AG08395 (cell line): ENCODE measurements around the gene FERMT1.
"Not testable (repeated sequence)": the region's sequence is repeated elsewhere in the genome, so short reads cannot be mapped to it uniquely, and the experiment has no call there.

ENCODE experiments used
- DNase-seq: peaks from one replicate; pipeline ENCODE4 v3.0.0; 2012; ENCODE audit warnings: mixed read lengths, low spot score

FERMT1 gene

DNA sequence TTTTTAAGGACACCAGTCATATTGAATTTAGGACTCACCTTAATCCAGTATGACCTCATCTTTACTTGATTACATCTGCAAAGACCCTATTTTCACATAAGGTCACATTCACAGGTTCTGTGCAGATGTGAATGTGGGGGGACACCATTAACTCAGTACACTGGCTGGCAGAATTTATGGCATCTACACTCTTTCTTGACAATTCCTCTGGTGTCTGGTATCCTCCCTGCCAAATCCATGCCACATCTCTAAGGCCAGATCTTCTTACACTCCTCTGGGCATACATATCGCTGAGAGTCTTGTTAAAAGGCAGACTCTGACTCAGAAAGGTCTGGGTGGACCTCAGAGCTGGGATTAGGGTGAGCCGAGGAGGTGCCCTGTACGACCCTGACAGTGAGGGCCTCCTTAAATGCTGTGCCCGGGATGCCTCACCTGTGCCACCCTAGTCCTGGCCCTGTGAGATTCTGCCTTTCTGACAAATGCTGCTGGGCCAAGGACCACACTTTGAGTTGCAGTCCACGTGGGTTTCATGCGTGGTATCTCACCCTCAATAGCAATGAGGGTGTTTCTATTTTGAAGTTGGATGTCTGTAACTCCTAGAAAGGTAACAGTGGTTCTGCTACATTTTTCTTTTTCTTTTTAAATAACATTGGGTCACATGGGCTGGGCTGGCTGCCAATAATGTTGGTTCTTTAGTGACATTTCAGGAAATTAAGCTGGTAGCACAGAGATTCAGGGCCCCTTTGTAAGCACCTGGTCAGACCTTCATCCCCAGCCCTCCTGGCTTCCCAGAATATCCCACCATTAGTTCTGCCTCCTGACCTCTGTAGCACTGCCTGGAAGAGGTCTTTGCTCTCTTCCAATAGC lies 51.8 kb downstream of the FERMT1 start:
- no peak for DNase-seq

DNA sequence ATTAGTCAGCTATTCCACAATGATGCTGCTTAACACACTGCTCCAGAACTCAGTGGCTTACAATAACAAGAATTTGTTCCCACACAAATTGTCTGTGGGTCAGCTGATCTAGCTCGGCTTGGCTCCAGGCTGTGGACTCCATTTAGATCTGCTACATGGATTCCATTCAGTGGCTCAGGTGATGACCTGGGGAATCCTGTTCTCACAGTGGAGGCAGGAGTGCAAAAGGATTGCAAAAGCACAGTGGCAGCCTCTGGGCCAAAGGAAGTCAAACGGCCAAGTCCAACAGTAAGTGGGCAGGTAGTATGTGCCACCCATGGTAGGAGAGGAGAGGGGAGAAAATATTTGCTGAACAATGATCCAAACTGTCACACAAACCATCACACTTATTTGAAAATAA lies 53.2 kb downstream of the FERMT1 start:
- DNase-seq = no peak

DNA sequence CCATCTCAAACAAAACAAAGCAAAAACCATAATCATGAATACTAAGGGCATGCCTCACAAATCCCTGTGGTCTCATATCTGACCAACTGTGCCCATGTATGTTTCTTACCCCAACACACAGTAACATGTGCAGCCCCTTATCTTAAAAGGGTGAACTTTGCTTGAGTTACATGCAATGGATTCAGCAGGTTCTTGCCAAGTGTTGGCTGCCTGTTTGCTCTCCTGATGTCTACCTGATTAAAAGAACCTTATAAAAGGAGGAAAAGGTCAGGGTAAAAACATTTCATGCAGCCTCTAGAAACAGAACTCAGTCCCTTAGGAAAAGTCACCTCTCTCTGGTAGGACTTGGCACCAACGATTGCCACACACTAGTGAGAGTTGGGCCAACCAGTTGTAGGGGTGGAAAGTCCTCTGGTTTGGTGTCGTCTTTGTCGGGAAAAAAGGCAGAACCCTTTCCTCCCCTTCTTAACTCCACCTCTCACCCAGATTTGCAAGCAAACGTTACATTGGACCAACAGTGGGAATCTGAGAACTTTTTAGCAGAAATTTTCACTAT lies 55.0 kb downstream of the FERMT1 start:
- no peak for DNase-seq

DNA sequence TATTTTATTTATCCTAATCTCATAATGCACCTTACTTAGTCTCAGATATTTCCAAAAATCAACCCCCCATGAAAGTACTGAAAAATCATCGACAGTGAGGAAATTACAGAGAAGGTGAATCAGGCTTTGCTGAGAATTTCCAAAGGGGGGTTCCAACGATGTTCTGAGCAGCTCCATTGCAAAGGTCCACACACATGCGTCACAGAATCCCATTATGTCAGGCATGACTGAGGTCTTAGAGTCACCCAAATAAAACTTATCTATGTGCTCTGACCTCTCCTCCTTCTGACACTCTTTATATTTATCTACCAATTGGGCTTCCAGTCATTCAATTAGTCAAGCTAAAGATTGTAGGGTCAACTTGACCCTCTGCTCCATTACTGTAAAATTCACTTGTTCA lies 56.2 kb downstream of the FERMT1 start:
- no peak for DNase-seq

DNA sequence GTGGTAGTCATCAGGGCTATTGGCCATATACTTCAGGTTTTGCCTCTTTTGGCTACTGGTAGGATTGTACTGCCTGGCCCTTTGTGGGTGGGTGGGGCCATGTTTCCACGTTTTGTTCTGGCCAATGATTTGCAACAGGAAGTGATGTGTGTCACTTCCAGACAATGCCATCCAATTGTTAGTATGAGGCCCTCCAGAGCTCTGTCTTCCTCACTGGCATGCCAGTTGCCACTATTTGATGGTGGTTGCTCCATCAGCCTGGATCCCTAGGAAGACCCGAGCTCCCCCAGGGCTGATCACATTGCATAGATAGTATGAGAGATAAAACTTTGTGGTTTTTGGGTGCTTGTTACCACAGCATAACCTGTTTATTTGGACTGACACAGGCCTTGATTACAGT lies 61.3 kb downstream of the FERMT1 start:
- no peak for DNase-seq

DNA sequence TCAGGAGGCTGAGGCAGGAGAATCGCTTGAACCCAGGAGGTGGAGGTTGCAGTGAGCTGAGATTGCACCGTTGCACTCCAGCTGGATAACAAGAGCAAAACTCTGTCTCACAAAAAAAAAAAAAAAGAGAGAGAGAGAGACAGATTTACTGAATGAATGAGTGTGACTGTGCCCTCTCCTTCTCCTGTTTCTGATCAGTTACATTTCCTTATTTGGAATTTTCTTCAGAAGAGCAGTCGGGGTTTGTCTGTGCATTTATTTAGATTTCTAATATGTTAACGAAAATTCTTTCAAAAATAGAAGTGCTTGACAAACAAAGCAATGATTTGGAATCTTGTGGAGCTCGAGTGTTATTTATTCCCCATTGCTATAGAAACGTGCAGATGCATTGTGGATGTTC lies 62.6 kb downstream of the FERMT1 start:
- no peak for DNase-seq

DNA sequence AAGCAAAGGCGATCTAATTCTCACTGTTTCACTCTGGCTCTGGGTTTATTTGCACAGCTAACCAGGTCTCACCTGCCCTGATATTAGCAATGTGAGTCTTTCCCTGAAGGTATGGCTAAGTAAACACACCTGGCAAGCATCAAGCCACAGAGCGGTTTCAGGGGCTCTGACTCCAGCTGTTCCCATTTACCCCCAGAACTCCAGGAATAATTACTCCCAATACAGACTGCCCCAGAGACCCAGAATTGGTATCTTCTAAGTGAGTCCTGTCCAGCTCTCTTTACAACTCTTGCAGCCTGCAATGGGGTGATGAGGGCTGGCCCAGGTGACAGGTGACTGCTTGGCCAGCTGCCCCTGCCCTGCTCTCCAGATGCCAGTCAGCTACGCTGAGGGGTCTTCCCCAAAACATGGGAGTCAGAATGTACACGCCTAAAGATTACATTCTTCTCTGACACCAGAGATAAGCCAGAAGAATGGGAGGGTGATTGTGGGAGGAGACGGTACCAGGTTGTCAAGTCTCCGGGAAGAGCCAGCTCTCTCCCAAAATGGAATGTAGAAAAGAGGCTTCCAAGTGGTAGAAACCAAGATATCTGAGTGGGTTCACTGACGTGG lies 64.0 kb downstream of the FERMT1 start:
- DNase-seq = no peak

DNA sequence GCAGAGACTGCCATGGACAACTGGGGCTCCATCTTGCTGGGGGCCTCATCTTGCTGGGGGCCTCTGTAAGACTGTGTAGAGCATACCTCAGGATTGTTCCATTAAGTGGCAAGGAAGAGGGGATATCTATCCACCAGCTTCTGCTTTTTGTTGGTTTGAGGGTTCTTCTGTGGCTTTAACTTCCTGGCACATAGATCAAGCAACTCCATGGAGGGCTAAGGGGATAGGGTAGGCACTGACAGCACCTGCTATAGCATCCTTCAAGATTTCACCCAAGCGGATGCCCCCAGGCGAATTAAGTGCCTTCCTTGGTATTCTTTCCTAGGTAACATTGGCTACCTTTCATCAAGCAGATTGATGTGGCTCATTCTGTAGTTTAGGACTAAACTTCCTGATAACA lies 65.1 kb downstream of the FERMT1 start:
- DNase-seq = no peak

DNA sequence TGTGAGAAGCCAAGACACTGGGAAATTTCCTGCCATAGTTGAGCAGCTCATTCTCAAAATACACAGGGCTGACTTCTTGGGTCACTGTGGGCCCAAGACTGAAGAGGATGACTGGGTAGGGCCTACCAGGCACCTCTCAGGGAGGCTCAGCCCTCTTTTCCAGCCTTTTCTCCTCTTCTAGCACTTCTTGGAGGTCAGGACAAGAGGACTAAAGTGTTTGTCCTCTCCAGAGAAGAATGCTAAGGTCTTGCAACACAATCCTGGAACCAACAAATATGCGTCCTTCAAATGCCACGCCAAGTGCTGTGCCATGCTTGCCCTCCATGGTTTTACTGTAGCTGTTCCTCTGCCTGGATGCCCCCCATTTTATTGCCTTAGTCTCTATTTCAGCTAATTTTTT lies 65.7 kb downstream of the FERMT1 start:
- DNase-seq = no peak

DNA sequence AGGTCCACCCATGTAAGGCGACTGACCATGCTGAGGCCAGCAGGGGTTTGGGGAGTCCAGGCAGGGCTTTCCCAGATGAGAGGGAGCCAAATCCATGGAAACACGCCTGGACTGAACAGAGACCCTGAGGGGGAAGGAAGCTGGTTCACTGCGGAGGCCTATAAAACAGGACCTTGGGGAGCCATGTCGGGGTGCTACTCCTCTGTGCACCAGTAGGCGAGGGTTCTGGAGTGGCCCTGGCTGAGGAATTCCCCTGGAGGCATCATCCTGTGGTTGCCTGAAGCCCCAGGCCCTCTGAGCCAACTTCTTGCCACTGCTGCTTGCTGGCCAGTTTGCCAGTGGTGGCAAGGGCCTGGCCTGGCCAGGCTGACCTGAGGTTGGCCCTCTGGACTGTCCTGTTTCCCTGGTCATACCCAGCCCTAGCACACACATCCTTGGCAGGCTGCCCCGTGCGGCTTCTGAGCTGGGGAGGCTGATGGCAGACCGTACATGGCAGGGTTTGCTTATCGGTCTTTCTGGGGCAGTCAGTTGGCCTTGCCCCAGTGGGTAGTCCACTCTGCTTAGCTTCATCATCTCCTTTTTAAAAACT lies 66.8 kb downstream of the FERMT1 start:
- DNase-seq = no peak

DNA sequence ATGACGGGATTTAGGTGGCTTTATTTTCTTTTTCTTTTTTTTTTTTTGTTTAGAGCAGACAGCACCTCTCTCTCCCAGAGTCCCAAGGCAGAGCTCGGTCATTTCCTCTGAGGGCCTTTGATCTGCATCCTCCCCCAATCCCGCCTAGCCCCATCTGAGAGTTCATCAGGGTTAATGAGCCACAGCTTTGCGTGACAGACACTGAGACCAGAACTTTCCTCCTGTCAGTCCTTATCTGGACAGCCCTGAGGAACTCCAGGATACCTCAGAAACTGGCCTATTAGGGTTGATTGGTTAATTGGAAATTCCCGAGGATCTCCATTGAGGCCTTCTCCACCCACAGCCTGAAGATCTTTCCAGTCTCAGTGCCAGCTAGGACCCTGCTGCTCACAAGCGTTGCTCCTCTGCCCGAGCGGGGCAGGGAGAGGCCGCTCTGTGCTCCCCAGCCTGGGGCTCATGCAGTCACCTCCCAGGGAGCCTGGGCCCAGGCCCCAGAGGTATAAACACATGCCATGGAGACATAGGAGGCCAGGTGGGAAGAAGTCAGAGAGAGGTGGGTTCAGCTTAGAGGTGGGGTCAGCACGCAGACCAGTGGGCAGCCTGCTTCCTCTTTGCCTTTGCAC lies 67.6 kb downstream of the FERMT1 start:
- DNase-seq = no peak

DNA sequence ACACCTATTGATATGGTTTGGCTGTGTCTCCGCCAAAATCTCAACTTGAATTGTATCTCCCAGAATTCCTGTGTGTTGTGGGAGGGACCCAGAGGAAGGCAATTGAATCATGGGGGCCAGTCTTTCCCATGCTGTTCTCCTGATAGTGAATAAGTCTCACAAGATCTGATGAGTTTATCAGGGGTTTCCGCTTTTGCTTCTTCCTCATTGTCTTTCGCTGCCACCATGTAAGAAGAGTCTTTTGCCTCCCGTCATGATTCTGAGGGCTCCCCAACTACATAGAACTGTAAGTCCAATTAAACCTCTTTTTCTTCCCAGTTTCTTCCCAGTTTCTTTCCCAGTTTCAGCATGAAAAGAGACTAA lies 68.2 kb downstream of the FERMT1 start:
- not testable (repeated sequence) for DNase-seq

DNA sequence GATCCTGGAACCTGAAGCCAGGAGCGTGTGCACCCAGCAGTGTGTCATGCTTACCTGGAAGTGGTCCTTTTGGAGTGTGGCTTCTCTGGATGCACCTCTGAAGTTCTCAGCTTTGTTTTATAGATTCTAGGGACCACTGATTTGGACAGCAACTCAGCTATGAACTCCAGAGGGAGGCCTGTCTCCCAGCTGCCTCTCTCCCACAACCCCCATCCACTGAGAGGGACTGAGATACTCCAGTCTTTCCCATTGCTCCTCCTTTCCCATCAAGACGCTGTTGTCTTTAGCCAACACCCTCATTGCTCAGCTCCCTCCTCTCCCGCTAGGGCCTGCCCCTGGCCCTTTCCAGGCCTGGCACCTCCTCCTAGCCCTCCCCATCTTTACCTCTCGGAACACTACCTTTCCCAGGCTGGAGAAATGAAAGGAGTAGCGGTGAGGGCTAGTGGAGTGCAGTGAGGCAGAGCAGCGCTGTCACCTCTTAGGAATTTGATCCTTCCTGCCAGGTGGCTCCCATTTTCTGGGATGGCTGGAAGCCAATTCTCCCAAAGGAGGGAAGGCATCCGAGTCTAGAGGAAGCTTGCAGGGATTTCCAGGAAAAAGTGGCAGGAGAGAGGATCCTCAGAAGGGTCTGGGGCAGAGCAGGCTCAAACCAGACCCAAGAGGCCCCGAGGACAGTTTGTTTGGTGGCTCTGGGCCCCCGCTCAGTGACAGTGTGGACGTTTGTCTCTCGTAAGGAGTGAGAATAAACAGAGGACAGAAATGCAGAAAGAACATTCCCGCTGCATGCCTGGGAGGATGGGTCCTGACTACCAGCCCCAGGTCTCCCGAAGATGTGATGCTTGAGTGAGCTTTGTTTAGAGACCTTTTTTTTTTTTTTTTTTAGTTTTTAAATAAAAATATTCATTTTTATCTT lies 68.8 kb downstream of the FERMT1 start, which contains the start of gene LRRN4:
TSS of gene LRRN4 (minus strand) at position 285 of the 913 bp plus-strand sequence. CDS start 1,261 bp downstream, outside the sequence.
- no peak for DNase-seq

DNA sequence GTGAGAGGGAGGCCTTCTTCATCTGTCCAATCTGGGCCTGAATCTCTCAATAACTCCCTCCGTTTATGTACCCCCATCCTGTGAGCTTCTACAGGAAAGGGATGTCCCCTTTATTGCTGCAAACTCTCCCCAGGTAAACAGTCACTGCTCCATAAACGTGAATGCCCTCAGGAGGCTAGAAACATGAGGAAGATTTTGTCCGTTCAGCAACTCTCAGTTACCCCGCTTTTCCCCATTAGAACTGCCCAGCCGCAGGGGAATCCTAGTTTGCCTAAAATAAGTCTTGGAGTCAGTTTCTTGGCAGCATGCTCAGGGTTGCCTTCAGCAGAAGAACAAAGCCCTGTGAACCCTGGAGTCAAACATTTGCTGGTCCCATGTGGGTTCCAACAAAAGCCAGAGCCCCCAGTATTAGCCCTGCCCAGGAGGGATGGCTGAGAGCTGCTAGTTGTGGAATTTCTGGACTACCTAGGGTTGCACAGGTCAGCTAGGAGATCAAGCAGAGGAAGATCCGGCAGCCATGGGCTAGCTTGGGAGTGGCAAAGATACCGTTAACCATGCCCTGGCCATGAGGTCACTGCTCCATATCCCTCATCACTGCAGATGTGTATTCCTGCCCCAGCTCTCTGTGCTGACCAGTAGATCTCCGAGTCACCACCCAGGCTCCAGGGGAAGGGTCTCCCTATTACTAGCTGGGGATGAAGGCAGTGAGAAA lies 69.6 kb downstream of the FERMT1 start:
- DNase-seq = no peak

DNA sequence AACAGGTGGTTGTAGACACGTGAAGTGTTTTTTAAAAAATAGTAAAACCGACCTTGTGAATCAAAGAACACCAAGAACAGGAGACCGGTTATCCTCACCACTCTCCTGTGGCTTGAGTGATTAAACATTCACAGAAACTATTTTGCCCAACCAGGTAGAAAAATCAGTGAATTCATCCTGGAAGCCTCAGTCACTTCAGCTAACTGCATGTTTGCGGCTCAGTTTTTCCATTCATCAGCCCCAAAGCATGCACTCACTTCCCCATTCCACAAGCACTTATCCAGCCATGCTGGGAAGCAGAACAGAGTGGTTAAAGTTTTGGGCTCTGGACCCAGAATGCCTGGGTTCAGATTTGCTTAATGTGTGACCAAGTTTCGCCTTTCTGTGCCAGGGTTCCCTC lies 71.3 kb downstream of the FERMT1 start:
- DNase-seq = peak; percentile 79

DNA sequence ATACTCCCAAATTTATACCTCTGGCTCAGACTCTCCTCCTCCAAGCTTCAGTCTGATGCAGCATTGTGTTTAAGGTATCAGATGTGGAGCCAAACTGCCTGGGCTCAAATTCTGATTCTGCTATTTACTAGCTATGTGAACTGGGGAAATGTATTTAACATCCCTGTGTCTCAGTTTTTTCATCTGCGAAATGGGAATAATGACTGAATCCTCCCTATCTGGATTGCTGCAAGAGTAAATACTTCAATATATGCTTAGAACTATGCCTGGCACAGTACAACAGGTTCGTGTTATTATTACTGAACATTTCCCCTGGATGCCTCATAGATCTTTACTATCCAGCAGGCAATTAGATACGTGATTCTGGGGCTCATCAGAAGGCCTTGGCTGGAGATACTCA lies 74.4 kb downstream of the FERMT1 start:
- DNase-seq = no peak

DNA sequence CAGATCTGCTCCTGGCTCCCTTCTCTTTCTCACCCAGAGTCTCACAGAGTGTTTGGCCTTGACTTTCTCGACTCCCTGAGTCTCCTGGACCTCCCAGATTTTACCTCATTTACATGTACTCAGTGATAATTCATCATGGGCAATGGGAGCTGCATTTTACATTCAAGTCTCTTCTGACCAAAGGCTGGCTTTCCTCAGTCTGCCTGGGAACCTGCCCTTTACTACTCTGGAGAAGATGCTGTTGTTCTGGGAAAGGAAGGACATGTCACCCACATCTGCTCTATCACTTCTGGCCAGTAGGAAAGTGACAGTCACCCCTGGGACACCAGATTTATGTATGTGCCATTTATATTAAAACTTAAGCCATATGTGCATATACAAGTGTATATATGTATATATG lies 76.4 kb downstream of the FERMT1 start:
- no peak for DNase-seq

DNA sequence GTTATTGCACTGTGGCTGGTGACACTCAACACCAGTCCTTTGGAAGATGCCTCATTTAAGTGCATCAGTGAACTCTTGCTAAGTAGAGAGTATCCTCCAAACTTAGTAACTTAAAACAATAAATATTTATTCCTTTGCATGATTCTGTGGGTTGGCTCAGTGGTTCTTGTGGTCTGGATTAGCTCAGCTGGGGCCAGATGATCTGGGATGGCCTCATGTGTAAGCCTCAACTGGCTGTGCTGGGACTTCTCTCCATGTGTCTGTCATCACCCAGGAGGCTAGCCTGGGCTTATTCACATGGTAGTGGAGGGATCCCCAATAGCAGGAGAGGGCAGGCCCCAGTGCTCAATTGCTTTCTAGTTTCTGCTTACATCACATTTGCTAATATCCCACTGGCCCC lies 77.3 kb downstream of the FERMT1 start:
- peak; percentile 66 for DNase-seq

DNA sequence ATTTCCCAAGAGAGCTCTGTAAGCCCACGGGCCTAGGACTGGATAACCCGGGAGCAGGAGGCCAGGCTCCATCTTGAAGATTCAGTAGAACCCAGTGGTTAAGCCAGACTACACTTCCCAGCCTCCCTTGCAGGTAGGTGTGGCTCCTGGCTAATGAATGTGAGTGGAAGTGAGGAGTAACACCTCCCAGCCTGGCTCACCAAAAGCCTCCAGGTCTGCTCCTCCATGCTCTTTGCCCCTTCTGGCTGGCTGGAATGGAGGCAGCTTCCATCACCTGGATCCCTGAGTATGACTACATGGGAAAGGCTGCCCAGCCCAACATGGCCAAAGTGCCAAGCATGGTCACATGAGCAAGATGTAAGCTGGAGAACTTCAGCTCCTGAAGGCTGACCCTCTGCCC lies 78.7 kb downstream of the FERMT1 start:
- no peak for DNase-seq

DNA sequence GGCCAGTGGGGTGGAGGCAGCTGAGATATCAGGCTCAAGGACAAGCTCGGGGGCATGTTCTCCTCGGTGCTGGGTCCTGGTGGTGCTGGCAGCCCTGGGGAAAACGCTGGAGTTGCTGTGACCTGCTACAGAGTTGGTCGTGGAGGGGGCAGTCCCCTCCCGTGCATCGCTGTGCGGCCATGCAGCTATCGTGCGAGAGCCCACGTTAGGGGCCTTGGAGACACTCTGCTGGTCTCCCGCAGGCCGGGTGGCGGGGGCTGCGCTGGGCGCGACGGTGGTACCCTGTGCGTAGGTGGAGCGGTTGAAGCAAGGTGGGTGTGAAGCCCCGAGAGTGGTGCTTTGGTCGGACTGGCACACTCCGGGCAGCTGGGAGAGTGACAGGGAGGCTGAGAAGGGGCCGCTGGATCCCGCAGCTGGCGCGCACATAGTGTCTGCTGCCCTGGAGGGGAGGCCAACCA lies 81.0 kb downstream of the FERMT1 start:
- DNase-seq = no peak
